A549 treated with dexamethasone at 1 μM for 4 hours (cell line): ENCODE data around the gene TRIM64C. TPM values are rescaled to one million over a fixed set of nuclear protein-coding genes. Genes with fewer than 3 reads are reported as not detected.

Experiments
- total RNA-seq: library from RNA; stranded (reverse); fragments of 200-300 nt; extraction: Qiagen RNA extraction; gene quantifications from 5 replicates; pipeline ENCODE4 v1.2.3, GENCODE V29; 2022

Gene TRIM64C
- not detected in 5 replicates for total RNA-seq

GRCh38 chr11:49059012-49059411 lies at the start of gene TRIM64C:
TSS of gene TRIM64C (minus strand) at chr11:49059112. CDS start at chr11:49059112, 0 bp downstream.

DNA sequence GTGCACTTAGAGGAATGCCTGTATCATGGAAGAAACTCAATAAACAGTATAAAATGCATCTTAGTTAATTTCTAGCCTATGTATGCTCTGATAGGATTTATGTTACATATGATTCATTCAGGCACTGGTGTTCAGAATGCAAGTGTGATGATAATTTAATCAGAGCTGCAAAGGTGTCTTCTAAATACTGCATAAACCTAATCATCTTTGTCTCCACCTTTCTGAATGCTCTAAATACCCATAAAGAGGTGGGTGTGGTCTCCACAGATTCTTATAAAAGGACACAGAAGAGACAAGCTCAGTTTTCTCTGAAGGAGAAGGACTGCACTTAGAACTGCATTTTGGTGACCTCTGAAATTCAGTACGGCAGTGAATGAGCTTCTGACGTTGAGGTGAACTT lies 30.4 kb downstream of the TRIM64C start, which contains the start of gene TRIM49B:
Gene TRIM49B (plus strand): TSS at position 301 of the 400 bp plus-strand sequence. CDS start 2,777 bp downstream, outside the sequence.

Other genes with a start within 250 kb of the TRIM64C start
- not detected in 5 replicates for gene TRIM51G, start 75.2 kb downstream of the TRIM64C start, total RNA-seq
- gene TRIM49B, start 30.3 kb downstream of the TRIM64C start, total RNA-seq: 0.06 TPM in 1 of 5 replicates, not detected in the others
- gene FOLH1, start 149.5 kb upstream of the TRIM64C start, total RNA-seq: not detected in 5 replicates